Activated T-cell treated with anti-CD3 and anti-CD28 coated beads for 48 hours (primary cell): Measurements from ENCODE around the gene PDE7B.

Experiments
- DNase-seq: peaks from one replicate; pipeline ENCODE4 v3.0.0-alpha.2; 2020; ENCODE audit warnings: low read depth

The PDE7B gene

DNA sequence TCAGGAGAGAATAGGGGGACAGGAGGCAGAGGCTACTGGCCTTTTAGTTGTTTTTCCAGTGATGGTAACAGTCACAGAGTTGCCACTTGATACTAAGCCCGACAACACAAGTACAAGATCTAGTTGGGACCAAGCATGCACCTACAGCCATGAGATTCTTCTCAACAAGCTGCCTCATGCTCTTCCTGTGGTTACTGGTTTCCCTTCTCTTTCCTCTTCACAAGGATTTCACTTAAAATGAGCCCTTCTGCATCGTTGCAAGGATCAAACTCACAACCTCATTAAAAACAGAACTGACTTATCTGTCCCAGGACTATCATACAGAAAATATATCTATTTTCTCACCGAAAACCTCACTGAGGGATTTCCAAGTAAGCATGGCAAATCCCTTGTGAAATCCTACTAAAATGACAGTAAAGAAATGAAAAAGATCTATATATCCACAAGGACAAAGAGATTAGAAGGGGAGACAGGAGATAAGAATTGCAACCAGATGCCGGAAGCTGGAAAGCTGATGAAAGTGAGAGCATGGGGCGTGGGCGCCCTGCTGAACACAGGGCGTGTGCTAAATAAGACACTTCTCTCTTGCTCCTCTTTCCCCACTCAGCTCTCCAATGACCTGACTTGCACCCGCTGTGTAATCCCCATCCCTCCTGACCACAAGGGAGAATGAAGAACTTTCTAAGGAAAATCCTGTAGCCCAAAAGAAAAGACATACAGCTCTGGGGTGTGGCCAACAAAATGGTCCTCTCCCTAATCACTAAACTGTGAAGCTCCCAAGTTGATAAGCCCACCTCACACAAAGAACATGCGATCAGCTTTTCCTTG is 385.2 kb downstream of the PDE7B start:
- no peak for DNase-seq

DNA sequence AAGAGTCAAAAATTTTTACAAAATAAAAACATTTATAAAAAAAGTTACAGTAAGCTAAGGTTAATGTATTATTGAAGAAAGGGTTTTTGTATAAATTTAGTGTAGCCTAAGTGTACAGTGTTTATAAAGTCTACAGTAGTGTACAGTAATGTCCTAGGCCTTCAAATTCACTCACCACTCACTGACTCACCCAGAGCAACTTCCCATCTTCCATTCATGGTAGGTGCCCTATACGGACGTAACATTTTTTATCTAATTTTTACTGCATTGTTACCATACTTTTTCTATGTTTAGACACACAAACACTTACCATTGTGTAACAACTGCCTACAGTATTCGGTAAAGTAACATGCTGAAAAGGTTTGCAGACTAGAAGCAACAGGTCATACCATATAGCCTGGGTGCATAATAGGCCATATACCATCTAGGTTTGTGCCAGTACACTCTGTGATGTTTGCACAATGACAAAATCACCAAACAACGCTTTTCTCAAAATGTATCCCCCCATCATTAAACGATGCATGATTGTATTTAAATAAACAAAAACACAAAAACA is 392.6 kb downstream of the PDE7B start:
- no peak for DNase-seq
